BE2C (cell line): Measurements from ENCODE around the gene GNPDA2.

ENCODE experiments used
- DNase-seq: peaks from one replicate; pipeline ENCODE4 v3.0.0-alpha.2; 2020
- H3K27me3 ChIP-seq: fragments of 250-450 bp; sonication (Bioruptor Pico); 2 replicates; pipeline ENCODE4 v1.5.1; 2020; ENCODE audit warnings: mild to moderate bottlenecking
- H3K36me3 ChIP-seq: fragments of 250-450 bp; sonication (Bioruptor Pico); 2 replicates; pipeline ENCODE4 v1.5.1; 2020; ENCODE audit warnings: mild to moderate bottlenecking
- H3K4me1 ChIP-seq: fragments of 250-450 bp; sonication (Bioruptor Pico); 2 replicates; pipeline ENCODE4 v1.5.1; 2020
- H3K4me3 ChIP-seq: 2 replicates; pipeline ENCODE4 v1.5.1; 2011; ENCODE audit warnings: low read depth, low read length
- H3K9me3 ChIP-seq: fragments of 250-450 bp; sonication (Bioruptor Pico); 2 replicates; pipeline ENCODE4 v1.5.1; 2020
- TF ChIP-seq, protein P1 (sequence below): IDR thresholded peaks from 2 replicates; pipeline ENCODE4 v1.5.1; 2012; ENCODE audit warnings: mild to moderate bottlenecking, low read depth, low read length

GNPDA2 gene

GRCh38 chr4:44663539-44664263 lies 62.7 kb downstream of the GNPDA2 start:
- Histone ChIP-seq H3K4me1 (no peaks in the 10 kb centered on the region), H3K36me3 (no peaks in the 10 kb centered on the region), H3K9me3 (no peaks in the 10 kb centered on the region), H3K27me3 (no peaks in the 10 kb centered on the region; the same call in 1 of the 2 replicates), H3K4me3 (no peak overlapping the region)
- DNase-seq, result no peak
- TF ChIP-seq, protein P1, sequence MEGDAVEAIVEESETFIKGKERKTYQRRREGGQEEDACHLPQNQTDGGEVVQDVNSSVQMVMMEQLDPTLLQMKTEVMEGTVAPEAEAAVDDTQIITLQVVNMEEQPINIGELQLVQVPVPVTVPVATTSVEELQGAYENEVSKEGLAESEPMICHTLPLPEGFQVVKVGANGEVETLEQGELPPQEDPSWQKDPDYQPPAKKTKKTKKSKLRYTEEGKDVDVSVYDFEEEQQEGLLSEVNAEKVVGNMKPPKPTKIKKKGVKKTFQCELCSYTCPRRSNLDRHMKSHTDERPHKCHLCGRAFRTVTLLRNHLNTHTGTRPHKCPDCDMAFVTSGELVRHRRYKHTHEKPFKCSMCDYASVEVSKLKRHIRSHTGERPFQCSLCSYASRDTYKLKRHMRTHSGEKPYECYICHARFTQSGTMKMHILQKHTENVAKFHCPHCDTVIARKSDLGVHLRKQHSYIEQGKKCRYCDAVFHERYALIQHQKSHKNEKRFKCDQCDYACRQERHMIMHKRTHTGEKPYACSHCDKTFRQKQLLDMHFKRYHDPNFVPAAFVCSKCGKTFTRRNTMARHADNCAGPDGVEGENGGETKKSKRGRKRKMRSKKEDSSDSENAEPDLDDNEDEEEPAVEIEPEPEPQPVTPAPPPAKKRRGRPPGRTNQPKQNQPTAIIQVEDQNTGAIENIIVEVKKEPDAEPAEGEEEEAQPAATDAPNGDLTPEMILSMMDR, result no peak

GRCh38 chr4:44662623-44663005 lies 63.7 kb downstream of the GNPDA2 start:
- DNase-seq, result no peak

GRCh38 chr4:44661940-44662622 lies 64.3 kb downstream of the GNPDA2 start:
- Histone ChIP-seq H3K4me3 (no peak overlapping the region), H3K27me3 (no peaks in the 10 kb centered on the region; the same call in 1 of the 2 replicates), H3K4me1 (no peaks in the 10 kb centered on the region), H3K9me3 (no peaks in the 10 kb centered on the region), H3K36me3 (no peaks in the 10 kb centered on the region)
- TF ChIP-seq, protein P1, result no peak
- DNase-seq, result no peak

More at GRCh38 chr4:44662623-44663005, 63.7 kb downstream of the GNPDA2 start:
- H3K4me3 ChIP-seq, result no peak overlapping the region
- no peaks in the 10 kb centered on the region for H3K9me3 ChIP-seq
- H3K27me3 ChIP-seq, result no peaks in the 10 kb centered on the region; the same call in 1 of the 2 replicates
- H3K36me3 ChIP-seq, result no peaks in the 10 kb centered on the region
- TF ChIP-seq, protein P1, result no peak
- no peaks in the 10 kb centered on the region for H3K4me1 ChIP-seq

GRCh38 chr4:44660396-44660795 lies 66.0 kb downstream of the GNPDA2 start:
- H3K4me3 ChIP-seq, result no peak overlapping the region
- no peaks in the 10 kb centered on the region for H3K27me3 ChIP-seq
- H3K9me3 ChIP-seq, result no peaks in the 10 kb centered on the region
- DNase-seq, result no peak
- no peaks in the 10 kb centered on the region for H3K4me1 ChIP-seq
- TF ChIP-seq, protein P1, result no peak
- no peaks in the 10 kb centered on the region for H3K36me3 ChIP-seq

- H3K27me3 ChIP-seq, result no peaks in the 10 kb centered on the region
- H3K4me3 ChIP-seq, result no peak overlapping the region
- no peaks in the 10 kb centered on the region for H3K9me3 ChIP-seq
- H3K4me1 ChIP-seq, result no peaks in the 10 kb centered on the region
- no peak for DNase-seq
- TF ChIP-seq, protein P1, result no peak
- H3K36me3 ChIP-seq, result no peaks in the 10 kb centered on the region
Measured at GRCh38 chr4:44652002-44652401, 74.4 kb downstream of the GNPDA2 start.
